ENCODE data around the gene CHAC1. TPM values are rescaled to one million over a fixed set of nuclear protein-coding genes. Genes with fewer than 3 reads are reported as not detected.

CHAC1 gene
- total RNA-seq, 2 donors from 2014 or later = 6.8 to 9.0 TPM

DNA sequence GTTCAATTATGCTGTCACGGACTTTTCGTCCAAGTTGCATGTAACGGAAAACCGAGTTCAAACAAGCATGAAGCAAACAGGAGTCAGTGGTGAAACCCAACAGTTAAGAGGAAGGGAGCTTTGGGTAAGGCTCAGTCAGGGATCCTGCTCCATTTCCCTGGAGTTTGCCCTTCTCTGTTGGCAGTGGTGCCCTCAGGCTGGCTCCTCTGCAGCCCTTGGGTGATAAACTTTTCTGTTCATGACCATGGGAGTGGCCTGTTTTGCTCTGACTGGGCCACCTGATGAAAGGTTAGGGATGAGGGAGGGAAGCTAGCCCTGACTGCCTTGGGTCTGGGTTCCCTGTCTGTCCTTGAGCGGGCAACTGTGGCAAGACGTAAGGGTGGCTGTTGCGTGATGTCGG, 16.1 kb downstream of the CHAC1 start:
- no peaks in the 10 kb centered on the region for H3K9me3 Mint-ChIP-seq
- WGBS, 2 experiments (ENCODE audit: insufficient coverage in 1 of 2, insufficient read length in 1 of 2) = 96 to 97% methylated on average over 7 to 8 of the region's 8 CpGs
- no peak for DNase-seq
- Histone ChIP-seq H3K9ac (ENCODE audit: extremely low read depth, low read length, poor library complexity, severe bottlenecking) (no peak overlapping the region), H3K27me3 (ENCODE audit: control insufficient read depth, insufficient read depth, low read length, poor library complexity, severe bottlenecking) (no peaks in the 10 kb centered on the region), H3K27ac (ENCODE audit: low read depth, low read length) (no peak overlapping the region), H3K9me3 (ENCODE audit: control insufficient read depth, low read length) (no peaks in the 10 kb centered on the region), H3K4me1 (ENCODE audit: control insufficient read depth, insufficient read depth, low read length) (peaks cover 13% of the 10 kb centered on the region), H3K4me3 (ENCODE audit: low read length) (no peak overlapping the region), H3K36me3 (ENCODE audit: control insufficient read depth, insufficient read depth, low read length) (no peaks in the 10 kb centered on the region)
- H3K27ac Mint-ChIP-seq = peak overlapping the region; percentile 68
- H3K4me3 Mint-ChIP-seq = no peak overlapping the region
- H3K36me3 Mint-ChIP-seq (ENCODE audit: low read depth) = no peaks in the 10 kb centered on the region
- H3K4me1 Mint-ChIP-seq = peaks cover 38% of the 10 kb centered on the region
- TF ChIP-seq, protein P1, sequence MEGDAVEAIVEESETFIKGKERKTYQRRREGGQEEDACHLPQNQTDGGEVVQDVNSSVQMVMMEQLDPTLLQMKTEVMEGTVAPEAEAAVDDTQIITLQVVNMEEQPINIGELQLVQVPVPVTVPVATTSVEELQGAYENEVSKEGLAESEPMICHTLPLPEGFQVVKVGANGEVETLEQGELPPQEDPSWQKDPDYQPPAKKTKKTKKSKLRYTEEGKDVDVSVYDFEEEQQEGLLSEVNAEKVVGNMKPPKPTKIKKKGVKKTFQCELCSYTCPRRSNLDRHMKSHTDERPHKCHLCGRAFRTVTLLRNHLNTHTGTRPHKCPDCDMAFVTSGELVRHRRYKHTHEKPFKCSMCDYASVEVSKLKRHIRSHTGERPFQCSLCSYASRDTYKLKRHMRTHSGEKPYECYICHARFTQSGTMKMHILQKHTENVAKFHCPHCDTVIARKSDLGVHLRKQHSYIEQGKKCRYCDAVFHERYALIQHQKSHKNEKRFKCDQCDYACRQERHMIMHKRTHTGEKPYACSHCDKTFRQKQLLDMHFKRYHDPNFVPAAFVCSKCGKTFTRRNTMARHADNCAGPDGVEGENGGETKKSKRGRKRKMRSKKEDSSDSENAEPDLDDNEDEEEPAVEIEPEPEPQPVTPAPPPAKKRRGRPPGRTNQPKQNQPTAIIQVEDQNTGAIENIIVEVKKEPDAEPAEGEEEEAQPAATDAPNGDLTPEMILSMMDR (conservative IDR thresholded peaks at IDR 0.05) = no peak
- no peaks in the 10 kb centered on the region for H3K27me3 Mint-ChIP-seq (ENCODE audit: insufficient read depth)

DNA sequence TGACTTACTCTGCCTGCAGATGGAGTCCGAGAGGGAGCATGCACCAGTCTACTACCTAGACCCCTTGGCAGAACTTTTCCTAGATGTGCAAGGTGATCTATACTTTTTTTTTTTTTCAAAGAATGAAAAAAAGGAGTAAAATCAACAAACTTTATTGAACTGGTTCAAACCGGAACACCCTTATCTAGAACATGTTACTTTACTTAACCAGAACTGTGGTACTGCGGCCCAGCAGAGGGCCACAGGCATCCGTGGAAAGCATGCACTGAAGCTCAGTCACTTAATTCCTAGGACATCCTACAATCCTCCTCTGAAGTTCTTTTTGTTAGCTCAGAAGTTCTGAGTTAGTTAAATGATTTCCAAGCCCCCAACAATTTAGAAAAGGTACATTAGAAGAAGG, 21.6 kb downstream of the CHAC1 start:
- Histone ChIP-seq H3K36me3 (ENCODE audit: control insufficient read depth, insufficient read depth, low read length) (peaks cover 38% of the 10 kb centered on the region), H3K27me3 (ENCODE audit: control insufficient read depth, insufficient read depth, low read length, poor library complexity, severe bottlenecking) (no peaks in the 10 kb centered on the region), H3K4me1 (ENCODE audit: control insufficient read depth, insufficient read depth, low read length) (no peaks in the 10 kb centered on the region), H3K4me3 (ENCODE audit: low read length) (no peak overlapping the region), H3K27ac (ENCODE audit: low read depth, low read length) (no peak overlapping the region), H3K9ac (ENCODE audit: extremely low read depth, low read length, poor library complexity, severe bottlenecking) (no peak overlapping the region), H3K9me3 (ENCODE audit: control insufficient read depth, low read length) (no peaks in the 10 kb centered on the region)
- Mint-ChIP-seq H3K4me1 (peaks cover 19% of the 10 kb centered on the region), H3K9me3 (no peaks in the 10 kb centered on the region), H3K27ac (no peak overlapping the region), H3K36me3 (ENCODE audit: low read depth) (peaks cover 35% of the 10 kb centered on the region), H3K27me3 (ENCODE audit: insufficient read depth) (no peaks in the 10 kb centered on the region), H3K4me3 (no peak overlapping the region)
- DNase-seq = no peak
- TF ChIP-seq, protein P1 (conservative IDR thresholded peaks at IDR 0.05) = peak; percentile 42
- 94% methylated on average over 4 of the region's 4 CpGs; no CpG with 5 or more reads in 1 of the 2 experiments for WGBS, 2 experiments (ENCODE audit: insufficient coverage in 1 of 2, insufficient read length in 1 of 2)

DNA sequence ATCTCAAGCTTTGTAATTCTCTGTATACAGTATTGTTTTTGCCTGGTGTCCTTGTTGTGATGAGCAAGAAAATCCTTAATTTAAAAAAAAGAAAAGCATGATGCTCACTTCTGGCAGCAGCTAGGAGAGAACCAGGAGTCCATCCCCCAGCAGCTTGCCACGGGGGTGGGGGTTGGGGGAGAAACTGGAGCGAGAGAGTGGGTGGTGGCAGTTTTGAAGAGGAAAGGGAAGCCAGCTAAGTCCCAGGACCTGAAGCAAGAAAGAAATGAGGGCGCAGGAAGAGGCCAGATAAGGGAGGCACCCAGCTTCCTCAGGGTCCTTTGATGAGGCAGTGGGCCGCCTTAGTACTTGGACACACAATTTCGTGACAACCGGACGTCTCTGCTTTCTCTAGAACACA, 23.5 kb downstream of the CHAC1 start:
- Histone ChIP-seq H3K27me3 (ENCODE audit: control insufficient read depth, insufficient read depth, low read length, poor library complexity, severe bottlenecking) (no peaks in the 10 kb centered on the region), H3K9ac (ENCODE audit: extremely low read depth, low read length, poor library complexity, severe bottlenecking) (peak overlapping the region; percentile 8), H3K27ac (ENCODE audit: low read depth, low read length) (no peak overlapping the region), H3K36me3 (ENCODE audit: control insufficient read depth, insufficient read depth, low read length) (peaks cover 57% of the 10 kb centered on the region), H3K4me3 (ENCODE audit: low read length) (no peak overlapping the region), H3K9me3 (ENCODE audit: control insufficient read depth, low read length) (no peaks in the 10 kb centered on the region), H3K4me1 (ENCODE audit: control insufficient read depth, insufficient read depth, low read length) (no peaks in the 10 kb centered on the region)
- H3K27me3 Mint-ChIP-seq (ENCODE audit: insufficient read depth) = no peaks in the 10 kb centered on the region
- H3K4me3 Mint-ChIP-seq = no peak overlapping the region
- TF ChIP-seq, protein P1 (conservative IDR thresholded peaks at IDR 0.05) = no peak
- 95 to 97% methylated on average over 4 to 7 of the region's 7 CpGs for WGBS, 2 experiments (ENCODE audit: insufficient coverage in 1 of 2, insufficient read length in 1 of 2)
- H3K36me3 Mint-ChIP-seq (ENCODE audit: low read depth) = peaks cover 54% of the 10 kb centered on the region
- H3K4me1 Mint-ChIP-seq = peaks cover 19% of the 10 kb centered on the region
- no peaks in the 10 kb centered on the region for H3K9me3 Mint-ChIP-seq
- peak overlapping the region; percentile 81 for H3K27ac Mint-ChIP-seq
- no peak for DNase-seq

All from endodermal cell (in vitro differentiated cells).